HG03571 (cell line): Measurements from ENCODE around the gene DHTKD1.
"Not testable (repeated sequence)": the region's sequence is repeated elsewhere in the genome, so short reads cannot be mapped to it uniquely, and the experiment has no call there.

Experiments
- ATAC-seq: cut with Tn5 transposase; IDR thresholded peaks from one replicate; pipeline ENCODE4 v1.9.1; 2021; ENCODE audit not compliant: unreplicated experiment

Gene DHTKD1

GRCh38 chr10:12140038-12140437, 71.3 kb downstream of the DHTKD1 start:
- ATAC-seq, result no peak

GRCh38 chr10:12144538-12144937, 75.8 kb downstream of the DHTKD1 start:
- no peak for ATAC-seq

GRCh38 chr10:12150163-12150562, 81.4 kb downstream of the DHTKD1 start:
- ATAC-seq, result no peak

- no peak for ATAC-seq
These were observed 85.8 kb downstream of the DHTKD1 start for GRCh38 chr10:12154516-12154915.

GRCh38 chr10:12156367-12157123, 87.8 kb downstream of the DHTKD1 start:
- no peak for ATAC-seq

- ATAC-seq, result no peak
These were observed 89.4 kb downstream of the DHTKD1 start for GRCh38 chr10:12158111-12158510.

- ATAC-seq, result no peak
These were observed 91.9 kb downstream of the DHTKD1 start for GRCh38 chr10:12160664-12161063.

- ATAC-seq, result no peak
These were observed 94.2 kb downstream of the DHTKD1 start for GRCh38 chr10:12162927-12163326.

- no peak for ATAC-seq
These were observed 95.3 kb downstream of the DHTKD1 start for GRCh38 chr10:12164085-12164484.

GRCh38 chr10:12165036-12165435, 96.3 kb downstream of the DHTKD1 start:
- ATAC-seq, result no peak

- ATAC-seq, result no peak
These were observed 97.4 kb downstream of the DHTKD1 start for GRCh38 chr10:12165999-12166775.

GRCh38 chr10:12171512-12171911, 102.8 kb downstream of the DHTKD1 start:
- not testable (repeated sequence) for ATAC-seq
